ENCODE data around the gene ADGRV1.

Gene ADGRV1

DNA sequence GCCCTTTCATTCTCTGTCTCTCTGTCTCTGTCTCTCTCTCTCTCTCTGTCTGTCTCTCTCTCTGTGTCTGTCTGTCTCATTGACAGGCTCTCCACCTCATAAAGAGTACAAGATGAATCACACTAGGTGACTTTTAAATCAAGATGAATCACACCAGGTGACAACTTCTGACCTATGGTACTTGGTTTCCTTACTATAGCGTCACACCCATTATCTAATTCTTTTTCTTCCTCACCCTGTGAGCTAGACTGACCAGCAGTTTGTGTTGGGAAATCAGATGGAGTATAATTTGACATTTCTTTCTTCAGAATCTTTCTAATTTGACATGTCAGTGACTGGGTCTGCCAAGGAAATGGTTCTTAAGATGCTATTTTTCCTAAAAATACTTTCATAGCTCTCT lies 591.6 kb downstream of the ADGRV1 start:
- TF ChIP-seq CTCF (IDR thresholded peaks at IDR 0.05; ENCODE audit: insufficient read depth, low read length, poor library complexity, severe bottlenecking) = no peak
- no peak for DNase-seq (ENCODE audit: extremely low read depth, insufficient read length)
- Histone ChIP-seq H3K4me3 (replicated peaks; ENCODE audit: low read depth, low read length) (no peak overlapping the region), H3K36me3 (ENCODE audit: control insufficient read depth, insufficient read depth, low read length) (no peaks in the 10 kb centered on the region), H3K27me3 (replicated peaks; ENCODE audit: control insufficient read depth, insufficient read depth, low read length) (no peaks in the 10 kb centered on the region)

GRCh38 chr5:91150636-91151035 lies 592.0 kb downstream of the ADGRV1 start:
- DNase-seq (ENCODE audit: extremely low read depth, insufficient read length) = no peak
- no peaks in the 10 kb centered on the region for H3K36me3 ChIP-seq (ENCODE audit: control insufficient read depth, insufficient read depth, low read length)
- no peak overlapping the region for H3K4me3 ChIP-seq (replicated peaks; ENCODE audit: low read depth, low read length)

GRCh38 chr5:91151947-91152346 lies 593.4 kb downstream of the ADGRV1 start:
- Histone ChIP-seq H3K27me3 (replicated peaks; ENCODE audit: control insufficient read depth, insufficient read depth, low read length) (no peaks in the 10 kb centered on the region), H3K36me3 (ENCODE audit: control insufficient read depth, insufficient read depth, low read length) (no peaks in the 10 kb centered on the region), H3K4me3 (replicated peaks; ENCODE audit: low read depth, low read length) (no peak overlapping the region)
- no peak for TF ChIP-seq CTCF (IDR thresholded peaks at IDR 0.05; ENCODE audit: insufficient read depth, low read length, poor library complexity, severe bottlenecking)
- no peak for DNase-seq (ENCODE audit: extremely low read depth, insufficient read length)

More at GRCh38 chr5:91150636-91151035, 592.0 kb downstream of the ADGRV1 start:
- TF ChIP-seq CTCF (IDR thresholded peaks at IDR 0.05; ENCODE audit: insufficient read depth, low read length, poor library complexity, severe bottlenecking) = no peak
- H3K27me3 ChIP-seq (replicated peaks; ENCODE audit: control insufficient read depth, insufficient read depth, low read length) = no peaks in the 10 kb centered on the region

DNA sequence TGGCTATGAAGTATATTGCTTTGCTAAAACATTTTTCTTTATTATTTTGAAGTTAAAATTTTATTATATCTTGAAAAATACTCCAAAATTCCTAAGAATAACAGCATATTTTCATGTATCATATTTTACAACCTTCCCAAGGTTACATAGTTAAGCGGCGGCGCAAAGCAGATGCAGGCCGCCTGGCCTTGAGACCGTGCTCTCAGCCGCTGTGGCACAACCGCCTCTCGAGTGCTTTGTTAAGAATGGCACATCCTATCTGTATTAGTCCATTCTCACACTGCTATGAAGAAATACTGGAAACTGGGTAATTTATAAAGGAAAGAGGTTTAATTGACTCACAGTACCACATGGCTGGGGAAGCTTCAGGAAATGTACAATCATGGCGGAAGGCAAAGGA lies 595.7 kb downstream of the ADGRV1 start:
- Histone ChIP-seq H3K27me3 (replicated peaks; ENCODE audit: control insufficient read depth, insufficient read depth, low read length) (no peaks in the 10 kb centered on the region), H3K4me3 (replicated peaks; ENCODE audit: low read depth, low read length) (no peak overlapping the region)
- TF ChIP-seq CTCF (IDR thresholded peaks at IDR 0.05; ENCODE audit: insufficient read depth, low read length, poor library complexity, severe bottlenecking) = no peak

GRCh38 chr5:91155274-91155673 lies 596.7 kb downstream of the ADGRV1 start:
- H3K36me3 ChIP-seq (ENCODE audit: control insufficient read depth, insufficient read depth, low read length) = no peaks in the 10 kb centered on the region
- TF ChIP-seq CTCF (IDR thresholded peaks at IDR 0.05; ENCODE audit: insufficient read depth, low read length, poor library complexity, severe bottlenecking) = no peak
- DNase-seq (ENCODE audit: extremely low read depth, insufficient read length) = no peak
- H3K4me3 ChIP-seq (replicated peaks; ENCODE audit: low read depth, low read length) = no peak overlapping the region
- no peaks in the 10 kb centered on the region for H3K27me3 ChIP-seq (replicated peaks; ENCODE audit: control insufficient read depth, insufficient read depth, low read length)

More for the DNA sequence above, 595.7 kb downstream of the ADGRV1 start:
- no peak for DNase-seq (ENCODE audit: extremely low read depth, insufficient read length)
- no peaks in the 10 kb centered on the region for H3K36me3 ChIP-seq (ENCODE audit: control insufficient read depth, insufficient read depth, low read length)

GRCh38 chr5:91156242-91156641 lies 597.6 kb downstream of the ADGRV1 start:
- Histone ChIP-seq H3K4me3 (replicated peaks; ENCODE audit: low read depth, low read length) (no peak overlapping the region), H3K27me3 (replicated peaks; ENCODE audit: control insufficient read depth, insufficient read depth, low read length) (no peaks in the 10 kb centered on the region), H3K36me3 (ENCODE audit: control insufficient read depth, insufficient read depth, low read length) (no peaks in the 10 kb centered on the region)
- DNase-seq (ENCODE audit: extremely low read depth, insufficient read length) = no peak
- TF ChIP-seq CTCF (IDR thresholded peaks at IDR 0.05; ENCODE audit: insufficient read depth, low read length, poor library complexity, severe bottlenecking) = no peak

Measured in GM06990 (cell line).